Stimulated activated CD4-positive, alpha-beta T cell treated with anti-CD3 and anti-CD28 coated beads, Interleukin-4, amount 100 ng/mL, for 48 hours (primary cell): Measurements from ENCODE around the gene ZBTB2.
A peak's percentile ranks its signal among the peaks of the same experiment; 100 is the strongest.
"Not testable (repeated sequence)": the region's sequence is repeated elsewhere in the genome, so short reads cannot be mapped to it uniquely, and the experiment has no call there.

Experiments used
- DNase-seq, 2 donors: peaks; one replicate each; pipeline ENCODE4 v3.0.0-alpha.2; 2020; ENCODE audit warnings: low read depth in 2 of 2

ZBTB2 gene

GRCh38 chr6:151400473-151400872, 9.1 kb upstream of the ZBTB2 start:
- DNase-seq = no peak

GRCh38 chr6:151399679-151400078, 8.3 kb upstream of the ZBTB2 start:
- no peak for DNase-seq

DNA sequence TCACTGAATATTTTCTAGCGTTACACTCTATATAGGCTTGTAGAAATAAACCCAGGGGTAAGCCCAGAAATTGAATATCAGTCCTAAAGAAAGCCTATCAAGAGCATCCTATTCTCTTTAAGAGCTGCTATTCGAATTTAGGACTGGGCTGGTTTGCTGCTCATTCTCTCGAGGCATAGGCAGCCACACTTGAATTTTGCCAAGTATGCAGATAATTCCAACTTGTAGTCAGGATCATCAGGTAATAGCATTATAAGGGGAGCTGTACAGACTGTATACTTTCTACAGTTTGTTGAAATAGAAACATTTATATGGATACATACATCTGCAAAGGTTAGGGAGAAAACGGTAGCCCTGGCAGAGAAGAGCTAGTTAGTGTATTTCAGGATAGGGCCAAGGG, 2.1 kb upstream of the ZBTB2 start:
- no peak for DNase-seq

- DNase-seq = no peak
Observed at GRCh38 chr6:151392427-151392826, 1.1 kb upstream of the ZBTB2 start.

GRCh38 chr6:151390851-151391470, 398 bp downstream of the ZBTB2 start:
- peak; percentile 74 to 75 for DNase-seq

GRCh38 chr6:151390276-151390850, 996 bp downstream of the ZBTB2 start:
- peak; percentile 95 to 97 for DNase-seq

- DNase-seq = peak in 1 of 2 donors; percentile 15
Observed at GRCh38 chr6:151389618-151390275, 1.6 kb downstream of the ZBTB2 start.

- no peak for DNase-seq
Observed at GRCh38 chr6:151388997-151389617, 2.3 kb downstream of the ZBTB2 start.

DNA sequence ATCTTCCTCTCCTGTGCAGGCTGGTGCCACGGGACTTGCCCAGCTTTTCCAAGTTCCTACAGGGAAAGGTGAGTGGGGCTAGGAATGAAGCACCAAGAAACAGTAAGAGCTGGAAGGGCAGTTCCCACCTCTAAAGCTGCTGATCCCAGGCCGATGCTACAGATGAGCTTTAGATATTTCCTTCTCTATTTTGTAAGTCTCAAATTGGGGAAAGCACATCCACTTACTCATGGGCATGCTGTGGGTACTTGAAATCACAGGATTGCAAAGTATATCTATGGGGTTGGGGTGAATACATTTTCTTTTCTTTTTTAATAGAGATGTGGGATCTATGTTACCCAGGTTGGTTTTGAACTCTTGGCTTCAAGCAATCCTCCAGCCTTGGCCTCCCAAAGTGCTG, 3.1 kb downstream of the ZBTB2 start:
- no peak for DNase-seq

DNA sequence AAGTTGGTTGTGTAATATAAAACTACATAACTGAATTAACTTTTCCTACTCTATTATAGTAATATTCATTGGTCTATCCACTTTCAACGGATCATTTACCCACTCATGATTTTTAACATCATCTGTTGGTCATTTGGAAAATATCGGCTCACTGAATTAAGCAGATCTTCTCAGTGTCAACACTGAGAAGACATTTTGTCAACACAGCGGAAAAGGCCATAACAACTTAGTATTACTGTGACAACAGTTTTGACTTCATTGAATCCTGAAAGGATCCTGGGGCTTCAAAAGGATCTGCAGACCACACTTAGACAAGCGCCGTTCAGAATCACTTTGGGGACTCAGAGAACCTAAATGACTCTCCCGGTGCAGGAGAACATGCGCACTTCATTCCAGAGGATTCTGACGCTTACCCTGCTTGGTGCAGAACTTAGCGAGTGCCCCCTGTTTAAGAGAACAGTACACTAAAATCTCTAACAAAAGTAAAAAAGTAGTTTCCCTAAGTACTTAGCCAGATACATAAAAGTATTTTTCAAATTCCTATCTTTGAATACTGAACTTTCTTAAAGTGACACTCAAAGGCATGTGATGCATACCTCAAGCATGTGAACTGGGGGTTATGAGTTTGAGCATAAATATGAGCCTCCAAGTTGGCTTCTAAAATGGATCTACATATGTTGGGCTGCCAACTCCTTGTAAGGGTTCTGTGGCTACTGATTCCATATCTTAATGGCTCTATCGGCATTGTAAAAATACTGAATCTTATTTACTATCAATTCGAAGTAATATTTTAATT, 4.0 kb downstream of the ZBTB2 start:
- no peak for DNase-seq

- no peak for DNase-seq
Observed at GRCh38 chr6:151385177-151385576, 6.2 kb downstream of the ZBTB2 start.

GRCh38 chr6:151384151-151384550, 7.2 kb downstream of the ZBTB2 start:
- no peak for DNase-seq

GRCh38 chr6:151382631-151383030, 8.7 kb downstream of the ZBTB2 start:
- not testable (repeated sequence) for DNase-seq

- DNase-seq = no peak
Observed at GRCh38 chr6:151381722-151382121, 9.6 kb downstream of the ZBTB2 start.

GRCh38 chr6:151380848-151381205, 10.5 kb downstream of the ZBTB2 start:
- DNase-seq = no peak

DNA sequence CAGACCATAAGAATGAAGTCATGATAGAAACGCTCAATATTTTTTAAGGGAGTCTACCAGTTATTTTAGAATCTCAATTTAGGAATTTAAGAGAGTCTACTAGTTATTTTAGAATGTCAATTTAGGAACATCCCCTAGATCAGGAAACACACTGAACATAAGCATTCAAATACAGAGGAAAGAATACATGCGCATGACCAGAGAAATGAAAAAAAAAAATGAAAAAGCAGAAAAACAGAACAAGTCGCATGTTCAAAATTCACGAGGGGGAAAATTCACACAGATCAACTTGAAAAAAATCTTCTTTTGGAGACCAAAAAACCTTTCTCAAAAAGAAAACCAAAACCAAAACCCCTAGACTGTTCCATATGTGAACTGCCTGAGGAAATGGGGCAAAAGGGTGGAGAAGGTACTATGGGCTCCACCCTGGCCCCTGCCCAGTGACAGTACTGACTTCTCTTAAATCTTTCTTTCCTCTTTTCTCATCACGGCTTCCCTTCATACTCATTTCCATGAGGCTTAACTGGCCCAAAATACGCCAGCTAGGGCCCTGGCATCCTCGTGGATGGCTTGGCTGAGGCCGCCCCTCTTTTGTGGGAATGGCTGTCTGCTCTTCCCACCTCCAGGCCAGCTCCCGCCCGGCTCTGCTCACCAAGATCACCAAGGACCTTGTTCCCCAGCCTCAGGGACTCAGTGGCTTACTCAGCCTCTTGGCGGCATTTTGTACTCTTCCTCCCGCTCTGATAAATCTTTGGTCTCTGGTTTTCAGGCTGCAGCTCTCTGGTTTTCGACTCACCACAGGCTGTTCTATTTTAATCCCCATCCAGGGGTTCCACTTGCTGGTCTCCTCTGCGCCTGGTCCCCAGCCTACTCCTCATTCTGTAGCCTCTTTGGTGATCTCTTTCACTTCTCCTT, 11.2 kb downstream of the ZBTB2 start:
- no peak for DNase-seq

DNA sequence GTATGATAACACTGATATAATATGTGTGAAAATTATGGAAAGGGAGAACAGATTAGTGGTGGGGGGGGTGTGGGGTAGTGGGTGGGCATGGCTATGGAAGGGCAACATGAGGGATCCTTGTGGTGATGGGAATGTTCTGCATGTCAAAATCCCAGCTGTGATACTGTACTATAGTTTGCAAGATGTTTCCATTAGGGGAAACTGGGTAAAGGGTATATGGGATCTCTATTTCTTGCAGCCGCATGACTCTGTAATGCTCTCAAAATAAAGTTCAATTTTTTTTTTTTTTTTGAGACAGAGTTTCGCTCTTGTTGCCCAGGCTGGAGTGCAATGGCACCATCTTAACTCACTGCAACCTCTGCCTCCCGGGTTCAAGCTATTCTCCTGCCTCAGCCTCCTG, 14.3 kb downstream of the ZBTB2 start:
- DNase-seq = no peak

- DNase-seq = no peak
Observed at GRCh38 chr6:151376440-151376839, 14.9 kb downstream of the ZBTB2 start.

DNA sequence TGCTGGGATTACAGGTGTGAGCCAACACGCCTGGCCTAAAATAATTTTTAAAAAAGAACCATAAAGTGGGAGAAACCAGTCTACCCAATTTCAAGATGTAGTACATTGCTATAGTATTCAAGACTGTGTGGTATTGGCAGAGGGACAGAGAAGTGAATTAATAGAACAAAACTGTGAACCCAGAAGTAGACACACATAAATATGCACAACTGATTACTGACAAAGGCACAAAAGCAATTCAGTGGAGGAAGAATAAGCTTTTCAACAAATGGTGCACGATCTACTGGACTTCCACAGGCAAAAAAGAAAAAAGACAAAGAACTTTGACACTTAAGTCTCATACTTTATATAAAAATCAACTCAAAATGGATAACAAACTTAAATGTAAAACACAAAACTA, 15.5 kb downstream of the ZBTB2 start:
- DNase-seq = no peak

GRCh38 chr6:151374036-151374683, 17.2 kb downstream of the ZBTB2 start:
- no peak for DNase-seq

GRCh38 chr6:151372164-151372563, 19.2 kb downstream of the ZBTB2 start:
- no peak for DNase-seq
